ENCODE data around the gene HNRNPUL1. TPM values are rescaled to one million over a fixed set of nuclear protein-coding genes. Genes with fewer than 3 reads are reported as not detected.

Gene HNRNPUL1
- total RNA-seq: 102 and 107 TPM in 2 replicates

GRCh38 chr19:41263850-41264580 lies at the start of gene HNRNPUL1:
Gene HNRNPUL1, plus strand, starts transcription at chr19:41264372. Its CDS starts 132 bp downstream, at chr19:41264504.

GRCh38 chr19:41218615-41219507 lies 45.3 kb upstream of the HNRNPUL1 start, which contains the start of gene AXL:
Gene AXL, plus strand, starts transcription at chr19:41219223. Its CDS starts 170 bp downstream, at chr19:41219393.

GRCh38 chr19:41310033-41310831 lies 46.1 kb downstream of the HNRNPUL1 start, which contains the start of gene CCDC97:
Gene CCDC97, plus strand, starts transcription at chr19:41310172. Its CDS starts 139 bp downstream, at chr19:41310311.

GRCh38 chr19:41353466-41354342 lies 89.5 kb downstream of the HNRNPUL1 start, which contains the start of gene TGFB1:
Gene TGFB1, minus strand, starts transcription at chr19:41353922. Its CDS starts 878 bp downstream, at chr19:41353044.

Other genes with a start within 250 kb of the HNRNPUL1 start
- gene CYP2A13, start 175.9 kb upstream of the HNRNPUL1 start, total RNA-seq: not detected in 2 replicates
- not detected in 2 replicates for gene CYP2F1, start 149.9 kb upstream of the HNRNPUL1 start, total RNA-seq
- gene CYP2S1, start 71.2 kb upstream of the HNRNPUL1 start, total RNA-seq: 0.65 TPM in 1 of 2 replicates, not detected in the other
- 141 and 148 TPM in 2 replicates for gene AXL, start 45.1 kb upstream of the HNRNPUL1 start, total RNA-seq
- 6.5 and 8.7 TPM in 2 replicates for gene CCDC97, start 45.8 kb downstream of the HNRNPUL1 start, total RNA-seq
- 24.7 and 38.9 TPM in 2 replicates for gene TGFB1, start 89.5 kb downstream of the HNRNPUL1 start, total RNA-seq
- gene B9D2, start 99.8 kb downstream of the HNRNPUL1 start, total RNA-seq: 2.9 and 3.7 TPM in 2 replicates
- gene TMEM91, start 112.2 kb downstream of the HNRNPUL1 start, total RNA-seq: 10.2 and 16.6 TPM in 2 replicates
- 17.7 and 31.6 TPM in 2 replicates for gene EXOSC5, start 133.0 kb downstream of the HNRNPUL1 start, total RNA-seq
- 34.8 and 47.7 TPM in 2 replicates for gene BCKDHA, start 133.4 kb downstream of the HNRNPUL1 start, total RNA-seq
- 1.8 and 7.6 TPM in 2 replicates for gene B3GNT8, start 163.0 kb downstream of the HNRNPUL1 start, total RNA-seq
- 31.8 and 46.6 TPM in 2 replicates for gene DMAC2, start 175.5 kb downstream of the HNRNPUL1 start, total RNA-seq
- gene ERICH4, start 178.8 kb downstream of the HNRNPUL1 start, total RNA-seq: not detected in 2 replicates

Measured in cardiac atrium fibroblast (primary cell).